Tibial artery (tissue), 4 donors: ENCODE data around the gene TBC1D1.

Experiments used
- DNase-seq, 2 donors: peaks; one replicate each; pipeline ENCODE4 v3.0.0-alpha.2; 2019
- H3K27ac ChIP-seq, 2 donors: fragments of 200-600 bp; sonication (generic) in 1 of 2; 1 replicate in 1 of 2; 2 replicates in 1 of 2; pipeline ENCODE4 v1.5.1; 2018 to 2019; ENCODE audit warnings: mild to moderate bottlenecking in 1 of 2
- H3K27me3 ChIP-seq, 2 donors: fragments of 200-600 bp; sonication (generic) in 1 of 2; one replicate each; pipeline versions ENCODE4 v1.5.1 to v1.6.0; 2016 to 2019
- H3K36me3 ChIP-seq, 3 donors: fragments of 200-600 bp; sonication (generic) in 2 of 3; one replicate each; pipeline ENCODE4 v1.5.1; 2016 to 2019; ENCODE audit warnings: mild to moderate bottlenecking in 2 of 3
- H3K4me1 ChIP-seq, 4 donors: fragments of 200-600 bp; sonication (generic) in 2 of 4; 1 replicate in 3 of 4; 2 replicates in 1 of 4; pipeline ENCODE4 v1.5.1; 2016 to 2019
- H3K4me3 ChIP-seq, 2 donors: fragments of 200-600 bp; sonication (generic) in 1 of 2; 1 replicate in 1 of 2; 2 replicates in 1 of 2; pipeline ENCODE4 v1.5.1; 2018 to 2019; ENCODE audit warnings: mild to moderate bottlenecking in 2 of 2
- H3K9me3 ChIP-seq, 3 donors: fragments of 200-600 bp; sonication (generic) in 1 of 3; one replicate each; pipeline ENCODE4 v1.5.1; 2016 to 2019
- CTCF ChIP-seq, 2 experiments: fragments of 200-600 bp in 1 of 2; fragments of 450-650 bp in 1 of 2; IDR thresholded peaks; one replicate each; pipeline ENCODE4 v1.5.1; 2017 to 2019; ENCODE audit warnings: antibody characterized with exemption in 2 of 2, mild to moderate bottlenecking in 1 of 2, moderate library complexity in 1 of 2
- intact Hi-C: fragments of 100-400 bp; cut with DNase I; formaldehyde crosslinking; loops from one replicate; pipeline ENCODE4 v1.15.0; 2023; ENCODE audit warnings: low total_unique reads

The TBC1D1 gene

GRCh38 chr4:38073596-38074234 lies 182.8 kb downstream of the TBC1D1 start:
- Histone ChIP-seq H3K4me3 (no peak overlapping the region), H3K27ac (no peak overlapping the region), H3K9me3 (no peaks in the 10 kb centered on the region), H3K27me3 (no peaks in the 10 kb centered on the region), H3K4me1 (peaks cover 0 to 42% (median 7%) of the 10 kb centered on the region in 4 donors), H3K36me3 (peaks cover 5 to 33% (median 15%) of the 10 kb centered on the region in 3 donors)
- no peak for DNase-seq
- intact Hi-C loops, result no loop called here
- no peak for TF ChIP-seq CTCF (IDR thresholded peaks at IDR 0.05)

- Histone ChIP-seq H3K27me3 (no peaks in the 10 kb centered on the region), H3K27ac (peak overlapping the region in 1 of 2 donors; percentile 24), H3K4me3 (no peak overlapping the region), H3K9me3 (no peaks in the 10 kb centered on the region), H3K4me1 (peaks cover 0 to 56% (median 14%) of the 10 kb centered on the region in 4 donors), H3K36me3 (peaks cover 0 to 26% (median 15%) of the 10 kb centered on the region in 3 donors)
- DNase-seq, result no peak
- intact Hi-C loops, result no loop called here
- TF ChIP-seq CTCF (IDR thresholded peaks at IDR 0.05), result no peak
These were observed 184.7 kb downstream of the TBC1D1 start for GRCh38 chr4:38075370-38076152.

GRCh38 chr4:38076153-38076669 lies 185.3 kb downstream of the TBC1D1 start:
- intact Hi-C loops, result no loop called here
- Histone ChIP-seq H3K27ac (peak overlapping the region in 1 of 2 donors; percentile 20), H3K4me1 (peaks cover 0 to 62% (median 16%) of the 10 kb centered on the region in 4 donors)

GRCh38 chr4:38077791-38078489 lies 187.1 kb downstream of the TBC1D1 start:
- Histone ChIP-seq H3K36me3 (peaks cover 0 to 21% (median 15%) of the 10 kb centered on the region in 3 donors), H3K4me3 (no peak overlapping the region), H3K9me3 (no peaks in the 10 kb centered on the region), H3K27ac (peak overlapping the region; percentile 66 to 70), H3K4me1 (peaks cover 0 to 68% (median 29%) of the 10 kb centered on the region in 4 donors), H3K27me3 (no peaks in the 10 kb centered on the region)
- no peak for TF ChIP-seq CTCF (IDR thresholded peaks at IDR 0.05)
- intact Hi-C loops, result no loop called here
- DNase-seq, result no peak

More at GRCh38 chr4:38076153-38076669, 185.3 kb downstream of the TBC1D1 start:
- Histone ChIP-seq H3K27me3 (no peaks in the 10 kb centered on the region), H3K9me3 (no peaks in the 10 kb centered on the region), H3K36me3 (peaks cover 0 to 26% (median 15%) of the 10 kb centered on the region in 3 donors), H3K4me3 (no peak overlapping the region)
- TF ChIP-seq CTCF (IDR thresholded peaks at IDR 0.05), result no peak
- no peak for DNase-seq

GRCh38 chr4:38078590-38079421 lies 187.9 kb downstream of the TBC1D1 start:
- no peak for TF ChIP-seq CTCF (IDR thresholded peaks at IDR 0.05)
- DNase-seq, result no peak
- Histone ChIP-seq H3K36me3 (peaks cover 0 to 13% (median 10%) of the 10 kb centered on the region in 3 donors), H3K9me3 (no peaks in the 10 kb centered on the region), H3K4me3 (no peak overlapping the region), H3K27ac (peak overlapping the region; percentile 66 to 70), H3K4me1 (peaks cover 0 to 76% (median 36%) of the 10 kb centered on the region in 4 donors), H3K27me3 (no peaks in the 10 kb centered on the region)
- intact Hi-C loops, result no loop called here
